CD4-positive, alpha-beta T cell treated with Interferon gamma for 1 hour (primary cell): ENCODE measurements around the gene ZNF83.
A peak's percentile ranks its signal among the peaks of the same experiment; 100 is the strongest.
"Not testable (repeated sequence)": the region's sequence is repeated elsewhere in the genome, so short reads cannot be mapped to it uniquely, and the experiment has no call there.

Experiments used
- DNase-seq: peaks from one replicate; pipeline ENCODE4 v3.0.0-alpha.2; 2020

Gene ZNF83

DNA sequence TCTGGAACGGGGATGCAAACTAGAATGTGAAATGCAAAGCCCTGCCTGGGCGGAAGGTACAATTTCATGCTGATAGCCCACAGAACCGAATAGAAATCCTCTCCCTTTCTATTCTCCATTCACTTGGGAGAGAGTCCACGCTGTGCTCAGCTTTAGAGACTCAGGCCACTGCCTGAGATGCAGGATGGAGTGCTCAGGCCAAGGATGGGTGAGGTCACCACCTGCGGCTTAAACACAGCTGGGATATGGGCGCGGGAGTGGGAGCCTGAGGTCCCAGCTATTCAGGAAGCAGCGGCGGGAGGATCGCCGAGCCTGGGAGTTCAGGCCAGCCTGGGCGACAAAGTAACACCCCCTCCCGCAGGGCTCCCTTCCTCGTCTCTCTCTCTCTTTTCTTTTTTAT is 446 bp upstream of the ZNF83 start:
- DNase-seq: no peak

DNA sequence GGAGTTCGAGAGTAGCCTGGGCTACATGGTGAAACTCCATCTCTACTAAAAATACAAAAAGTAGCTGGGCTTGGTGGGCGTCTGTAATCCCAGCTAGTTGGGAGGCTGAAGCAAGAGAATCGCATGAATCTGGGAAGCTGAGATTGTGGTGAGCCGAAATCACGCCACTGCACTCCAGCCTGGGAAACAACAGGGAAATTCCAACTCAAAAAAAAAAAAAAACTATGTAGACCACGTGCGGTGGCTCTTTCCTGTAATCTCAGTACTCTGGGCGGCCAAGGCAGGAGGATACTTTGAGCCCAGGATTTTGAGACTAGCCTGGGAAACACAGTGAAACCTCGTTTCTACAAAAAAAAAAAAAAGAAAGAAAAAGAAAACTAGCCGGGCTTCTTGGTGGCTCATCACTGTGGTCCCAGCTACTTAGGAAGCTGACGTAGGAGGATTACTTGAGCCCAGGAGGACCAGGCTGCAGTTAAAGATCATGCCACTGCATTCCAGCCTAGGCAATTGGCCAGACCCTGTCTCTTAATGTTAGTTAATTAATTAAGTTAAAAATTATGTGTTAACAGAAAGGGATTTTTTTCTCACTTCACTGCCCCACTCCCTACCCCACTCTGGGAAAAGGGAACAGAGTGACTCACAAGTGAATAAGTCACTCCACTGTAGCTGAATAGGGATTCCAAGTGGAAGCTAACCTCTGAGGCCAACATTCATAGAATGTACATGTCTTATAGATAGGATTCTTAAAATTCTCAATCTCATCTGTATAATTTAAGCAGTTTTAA is 2.2 kb downstream of the ZNF83 start:
- no peak for DNase-seq

DNA sequence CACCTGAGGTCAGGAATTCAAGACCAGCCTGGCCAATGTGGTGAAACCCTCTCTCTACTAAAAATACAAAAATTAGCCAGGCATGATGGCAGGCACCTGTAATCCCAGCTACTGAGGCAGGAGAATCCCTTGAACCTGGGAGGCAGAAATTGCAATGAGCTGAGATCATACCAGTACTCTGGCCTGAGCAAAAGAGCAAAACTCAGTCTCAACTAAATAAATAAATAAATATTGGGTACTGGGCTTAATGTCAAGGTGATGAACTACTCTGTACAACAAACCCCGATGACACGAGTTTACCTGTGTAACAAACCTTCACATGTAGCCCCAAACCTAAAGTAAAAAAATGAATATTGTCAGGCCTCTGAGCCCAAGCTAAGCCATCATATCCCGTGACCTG is 10.7 kb downstream of the ZNF83 start:
- DNase-seq: not testable (repeated sequence)

DNA sequence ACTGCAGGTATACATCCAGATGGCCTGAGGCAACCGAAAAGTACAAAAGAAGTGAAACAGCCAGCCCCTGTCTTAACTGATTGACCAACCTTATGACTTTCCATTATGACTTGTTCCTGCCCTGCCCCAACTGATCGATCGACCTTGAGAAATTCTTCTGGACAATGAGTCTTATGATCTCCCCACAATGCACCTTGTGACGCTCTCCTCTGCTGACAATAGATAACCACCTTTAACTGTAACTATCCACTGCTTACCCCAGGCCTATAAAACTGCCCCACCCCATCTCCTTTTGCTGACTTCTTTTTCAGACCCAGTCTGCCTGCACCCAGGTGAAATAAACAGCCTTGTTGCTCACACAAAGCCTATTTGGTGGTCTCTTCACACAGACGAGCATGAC is 11.2 kb downstream of the ZNF83 start:
- DNase-seq: no peak

DNA sequence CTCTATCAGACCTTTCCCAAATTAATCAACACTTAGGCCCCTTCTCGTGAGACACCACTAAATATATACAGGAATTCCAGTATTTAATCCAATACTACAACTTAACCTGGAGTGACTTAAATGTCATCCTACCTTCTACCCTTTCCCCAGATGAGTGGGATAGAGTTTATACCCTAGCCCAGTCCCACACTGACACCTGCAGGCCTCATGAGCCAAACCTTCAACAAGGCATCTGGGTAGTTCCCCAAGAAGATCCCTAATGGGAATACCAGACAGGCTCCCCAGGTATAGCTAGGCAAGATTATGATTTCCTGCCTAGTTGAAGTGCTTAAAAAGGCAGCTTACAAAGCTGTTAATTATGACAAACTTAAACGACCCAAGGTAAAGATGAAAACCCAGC is 15.9 kb downstream of the ZNF83 start:
- DNase-seq: no peak

DNA sequence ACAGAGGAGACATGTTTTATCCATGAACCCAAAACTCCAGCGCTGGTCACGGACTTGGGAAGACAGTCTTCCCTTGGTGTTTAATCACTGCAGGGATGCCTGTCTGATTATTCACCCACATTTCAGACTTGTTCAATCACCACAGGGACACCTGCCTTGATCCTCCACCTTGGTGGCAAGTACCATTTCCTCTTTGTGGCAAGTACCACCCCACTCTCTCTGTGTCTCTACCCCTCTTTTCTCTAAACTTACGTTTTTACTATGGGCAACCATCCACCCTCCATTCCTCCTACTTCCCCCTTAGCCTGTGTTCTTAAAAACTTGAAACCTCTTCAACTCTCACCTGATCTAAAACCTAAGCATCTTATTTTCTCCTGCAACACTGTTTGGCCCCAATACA is 16.8 kb downstream of the ZNF83 start:
- DNase-seq: no peak

DNA sequence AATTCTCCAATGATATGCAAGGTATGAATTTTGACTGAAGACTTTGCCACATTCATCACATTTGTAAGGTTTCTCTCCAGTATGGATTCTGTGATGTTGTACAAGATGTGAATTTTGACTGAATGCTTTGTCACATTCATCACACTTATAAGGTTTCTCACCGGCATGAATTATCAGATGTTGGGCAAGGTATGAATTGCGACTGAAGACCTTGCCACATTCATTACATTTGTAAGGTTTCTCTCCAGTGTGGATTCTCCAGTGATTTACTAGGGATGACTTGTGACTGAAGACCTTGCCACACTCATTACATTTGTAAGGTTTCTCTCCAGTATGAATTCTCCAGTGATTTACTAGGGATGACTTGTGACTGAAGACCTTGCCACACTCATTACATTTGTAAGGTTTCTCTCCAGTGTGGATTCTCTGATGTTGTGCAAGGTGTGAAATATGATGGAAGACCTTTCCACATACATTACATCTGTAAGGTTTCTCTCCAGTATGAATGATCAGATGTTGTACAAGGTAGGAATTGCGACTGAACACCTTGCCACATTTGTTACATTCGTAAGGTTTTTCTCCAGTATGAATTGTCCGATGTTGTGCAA is 24.8 kb downstream of the ZNF83 start:
- DNase-seq: no peak

DNA sequence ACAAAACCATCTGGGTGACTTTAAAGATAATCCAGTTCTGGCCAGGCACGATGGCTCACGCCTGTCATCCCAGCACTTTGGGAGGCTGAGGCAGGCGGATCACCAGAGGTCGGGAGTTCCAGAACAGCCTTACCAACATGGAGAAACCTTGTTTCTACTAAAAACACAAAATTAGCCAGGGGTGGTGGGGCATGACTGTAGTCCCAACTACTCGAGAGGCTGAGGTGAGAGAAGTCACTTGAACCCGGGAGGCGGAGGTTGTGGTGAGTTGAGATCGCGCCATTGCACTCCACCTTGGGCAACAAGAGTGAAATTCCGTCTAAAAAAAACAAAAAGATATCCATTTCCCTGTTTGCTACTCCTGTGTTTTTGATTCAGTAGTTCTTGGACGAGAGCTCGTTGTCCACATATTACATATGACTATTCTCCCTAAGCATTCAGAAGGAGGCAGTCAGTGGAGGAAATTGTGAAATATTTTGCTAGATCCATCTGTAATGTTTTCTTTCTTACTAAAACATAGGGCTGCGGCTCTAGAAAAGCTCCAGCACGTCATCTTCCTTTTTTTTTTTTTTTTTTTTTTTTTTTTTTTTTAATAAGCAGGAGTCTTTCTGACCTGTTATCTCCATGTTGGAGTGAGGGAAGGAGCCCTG is 34.5 kb downstream of the ZNF83 start:
- DNase-seq: no peak

DNA sequence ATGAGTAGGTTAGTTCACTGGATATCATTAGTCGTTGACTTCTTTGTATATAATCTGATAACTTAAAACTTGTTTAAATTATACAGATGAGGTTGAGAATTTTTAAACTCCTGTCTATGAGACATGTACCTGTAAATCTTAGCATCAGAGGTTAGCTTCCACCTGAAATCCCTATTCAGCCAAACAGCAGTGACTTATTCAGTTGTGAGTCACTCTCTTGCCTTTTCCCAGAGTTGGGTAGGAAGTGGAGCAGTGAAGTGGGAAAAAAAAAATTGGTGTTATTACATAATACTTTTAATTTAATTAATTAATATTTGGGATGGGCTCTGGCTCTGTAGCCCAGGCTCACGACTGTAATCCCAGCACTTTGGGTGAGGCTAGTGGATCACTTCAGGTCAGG is 35.2 kb downstream of the ZNF83 start:
- DNase-seq: no peak

DNA sequence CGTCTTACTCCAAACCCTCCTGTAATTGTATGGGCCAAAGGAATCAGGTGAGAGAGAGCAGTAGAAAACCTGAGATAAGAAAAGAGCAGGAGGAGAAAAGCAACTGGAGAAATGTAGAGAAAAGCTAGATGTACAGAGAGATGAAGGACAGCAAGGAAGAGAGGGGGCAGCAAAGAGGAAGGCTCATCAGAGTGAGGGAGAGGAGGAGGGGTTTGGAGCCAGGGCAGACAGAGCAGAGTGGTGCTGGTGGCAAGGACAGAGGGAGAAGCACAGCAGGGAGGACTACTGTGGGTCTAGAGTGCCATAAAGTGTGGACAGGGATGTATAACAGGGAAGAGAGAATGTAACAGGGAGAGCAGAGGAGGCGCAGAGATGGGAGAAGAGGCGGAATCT is 36.2 kb downstream of the ZNF83 start:
- DNase-seq: not testable (repeated sequence)

DNA sequence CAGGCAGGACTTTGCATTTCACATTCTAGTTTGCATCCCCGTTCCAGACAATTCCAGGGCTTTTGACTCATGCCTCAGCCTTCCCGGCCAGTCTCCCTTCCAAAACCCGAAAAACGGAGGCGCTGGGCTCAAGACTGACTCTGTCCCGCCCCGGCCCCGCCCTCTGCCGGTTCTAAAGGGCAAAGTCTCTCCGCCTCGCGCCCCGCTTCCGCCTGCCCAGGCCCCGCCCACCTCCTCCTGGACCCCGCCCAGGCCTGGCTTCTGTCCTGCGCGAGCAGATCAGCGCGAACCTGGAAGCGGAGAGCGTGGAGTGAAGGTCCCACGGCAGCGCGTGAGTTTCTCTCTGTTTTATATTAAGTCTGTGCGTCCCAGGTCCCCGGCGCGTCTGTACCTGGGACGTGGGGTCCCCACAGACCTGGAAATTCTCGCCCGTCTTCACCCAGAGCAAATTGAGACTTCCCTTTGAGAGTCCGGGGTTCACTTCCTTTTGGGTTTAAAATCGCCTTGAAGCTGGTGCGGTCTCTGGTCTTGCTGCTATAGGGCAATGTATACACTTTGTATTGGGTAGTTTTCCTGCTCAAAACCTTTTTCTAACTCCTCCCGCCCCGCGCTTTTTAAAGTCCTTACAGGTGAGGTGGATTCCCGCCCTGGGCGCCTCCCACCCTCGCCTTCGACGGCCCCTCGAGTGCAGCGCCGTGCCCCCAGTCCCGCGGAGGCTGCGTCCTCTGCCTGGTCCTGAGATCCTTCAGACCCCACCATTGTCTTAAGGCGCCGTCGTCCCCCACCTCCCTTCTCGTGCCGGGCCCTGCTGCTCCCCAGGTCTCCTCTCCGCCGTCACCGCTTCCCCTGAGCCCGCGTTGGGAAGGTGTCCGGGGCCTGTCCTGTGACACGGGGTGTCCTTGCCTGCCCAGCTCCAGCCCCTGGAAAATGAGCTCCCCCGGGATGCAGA is 36.9 kb downstream of the ZNF83 start:
- peak; percentile 87 for DNase-seq

DNA sequence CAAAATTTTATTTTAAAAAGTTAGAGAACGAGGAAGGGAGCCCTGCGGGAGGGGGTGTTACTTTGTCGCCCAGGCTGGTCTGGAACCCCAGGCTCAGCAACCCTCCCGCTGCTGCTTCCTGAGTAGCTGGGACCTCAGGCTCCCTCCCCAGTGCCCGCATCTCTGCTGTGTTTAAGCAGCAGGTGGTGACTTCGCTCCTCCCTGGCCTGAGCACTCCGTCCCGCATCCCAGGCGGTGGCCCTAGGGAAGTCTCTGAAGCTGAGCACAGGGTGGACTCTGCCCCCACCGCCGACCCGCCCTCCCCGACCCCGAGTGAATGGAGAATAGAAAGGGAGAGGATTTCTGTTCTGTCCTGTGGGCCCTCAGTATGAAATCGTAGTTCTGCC is 37.5 kb downstream of the ZNF83 start:
- DNase-seq: peak; percentile 2

DNA sequence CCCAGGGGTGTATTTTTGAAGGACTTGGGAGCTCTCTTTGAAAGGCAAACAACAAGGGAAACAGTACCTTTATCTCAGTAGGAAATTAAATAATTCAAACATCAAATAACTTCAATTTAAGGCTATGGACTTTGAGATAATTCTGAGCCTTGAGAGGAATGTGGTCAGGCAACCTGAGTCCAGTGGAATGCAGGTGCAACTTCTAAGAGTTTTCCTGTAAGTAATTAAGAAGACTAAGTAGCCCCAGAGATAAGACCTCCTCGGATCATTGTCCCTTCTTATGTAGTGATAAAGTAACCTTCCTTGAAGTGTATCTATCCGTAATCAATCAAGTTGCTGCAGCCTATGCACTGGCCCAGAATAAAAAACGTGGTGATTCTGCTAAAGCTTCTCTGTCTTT is 38.9 kb downstream of the ZNF83 start:
- DNase-seq: no peak

DNA sequence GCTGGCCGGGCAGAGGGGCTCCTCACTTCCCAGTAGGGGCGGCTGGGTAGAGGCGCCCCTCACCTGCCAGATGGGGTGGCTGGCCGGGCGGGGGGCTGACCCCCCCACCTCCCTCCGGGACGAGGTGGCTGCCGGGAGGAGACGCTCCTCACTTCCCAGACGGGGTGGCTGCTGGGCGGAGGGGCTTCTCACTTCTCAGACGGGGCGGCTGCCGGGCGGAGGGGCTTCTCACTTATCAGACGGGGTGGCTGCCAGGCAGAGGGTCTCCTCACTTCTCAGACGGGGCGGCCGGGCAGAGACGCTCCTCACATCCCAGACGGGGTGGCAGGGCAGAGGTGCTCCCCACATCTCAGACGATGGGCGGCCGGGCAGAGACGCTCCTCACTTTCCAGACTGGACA is 44.7 kb downstream of the ZNF83 start:
- not testable (repeated sequence) for DNase-seq

DNA sequence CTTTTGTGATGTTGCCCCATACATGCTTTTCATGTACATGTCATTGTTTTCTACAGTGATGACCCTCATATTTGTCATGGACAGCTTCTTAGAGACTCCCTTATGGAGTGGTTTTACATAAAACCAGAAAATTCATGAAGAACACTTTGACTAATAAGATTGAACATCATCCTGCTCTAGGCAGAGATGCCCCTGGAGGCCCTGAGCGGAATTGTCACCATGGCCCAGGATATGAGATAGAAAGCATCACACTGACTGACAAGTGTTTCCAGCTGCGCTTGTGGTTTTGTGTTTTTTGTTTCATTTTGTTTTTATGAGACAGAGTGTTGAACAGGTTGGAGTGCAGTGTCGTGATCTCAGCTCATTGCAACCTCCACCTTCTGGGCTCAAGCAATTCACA is 45.9 kb downstream of the ZNF83 start:
- DNase-seq: no peak

DNA sequence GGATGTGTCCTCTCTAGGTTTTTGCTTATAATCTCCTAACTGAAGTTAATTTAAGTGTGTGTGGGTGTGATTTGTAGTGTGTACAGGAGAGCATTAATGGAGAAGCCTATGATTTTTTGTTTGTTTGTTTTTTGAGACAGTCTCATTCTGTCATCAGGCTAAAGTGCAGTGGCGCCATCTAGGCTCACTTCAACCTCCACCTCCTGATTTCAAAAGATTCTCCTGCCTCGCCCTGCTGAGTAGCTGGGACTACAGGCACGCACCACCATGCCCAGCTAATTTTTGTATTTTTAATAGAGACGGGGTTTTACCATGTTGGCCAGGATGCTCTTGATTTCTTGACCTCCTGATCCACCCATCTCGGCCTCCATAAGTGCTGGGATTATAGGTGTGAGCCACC is 47.4 kb downstream of the ZNF83 start:
- DNase-seq: no peak

DNA sequence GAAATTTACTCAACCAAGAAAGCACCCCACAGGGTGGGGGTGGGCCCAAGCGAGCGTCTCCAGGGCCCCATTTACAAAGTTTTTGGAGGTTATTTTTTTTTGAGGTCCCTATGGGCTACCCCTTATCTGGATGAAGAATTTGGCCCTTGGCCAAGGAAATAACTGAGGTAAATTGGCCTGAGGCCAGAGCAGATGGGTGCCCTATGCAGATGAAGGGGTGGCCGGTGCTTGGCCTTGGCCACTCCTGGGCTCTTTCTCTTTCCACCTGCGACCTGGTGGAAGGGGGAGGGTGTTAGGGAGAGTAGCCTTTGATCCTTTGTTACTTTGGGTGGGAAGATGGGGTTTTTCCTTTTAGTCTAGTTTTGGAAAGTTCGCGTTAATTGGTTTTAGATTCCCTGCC is 52.6 kb downstream of the ZNF83 start:
- DNase-seq: no peak

DNA sequence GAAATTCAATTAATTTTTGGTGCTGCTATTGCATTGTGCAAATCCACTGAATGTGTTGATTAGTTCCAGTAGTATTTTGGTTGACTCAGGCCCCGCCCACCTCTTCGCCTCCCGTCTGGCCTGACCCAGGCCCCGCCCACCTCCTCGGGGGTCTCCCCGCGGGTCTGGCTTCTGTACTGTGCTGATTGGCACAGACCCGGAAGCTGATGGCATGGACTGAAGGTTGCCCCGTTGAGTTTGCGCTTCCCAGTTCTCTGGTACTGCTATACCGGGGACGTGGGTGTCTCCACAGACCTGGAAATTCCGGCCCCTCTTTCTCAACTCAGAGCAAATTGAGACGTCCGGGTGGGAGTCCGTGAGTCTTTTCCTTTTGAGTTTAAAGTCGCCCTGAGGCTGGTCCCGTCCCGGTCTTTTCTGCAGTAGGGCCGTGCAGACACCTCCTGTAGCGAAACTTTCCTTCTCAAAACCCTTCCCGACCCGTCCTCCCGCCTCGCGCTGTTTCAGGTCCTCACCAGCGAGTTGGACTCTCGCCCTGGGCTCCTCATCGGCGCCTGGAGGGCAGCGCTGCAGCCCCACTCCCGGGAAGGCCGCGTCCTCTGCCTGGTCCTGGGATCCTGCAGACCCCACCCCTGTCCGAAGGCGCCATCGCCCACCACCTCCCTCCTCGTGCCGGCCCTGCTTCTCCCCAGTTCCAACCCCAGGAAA is 53.3 kb downstream of the ZNF83 start:
- no peak for DNase-seq

DNA sequence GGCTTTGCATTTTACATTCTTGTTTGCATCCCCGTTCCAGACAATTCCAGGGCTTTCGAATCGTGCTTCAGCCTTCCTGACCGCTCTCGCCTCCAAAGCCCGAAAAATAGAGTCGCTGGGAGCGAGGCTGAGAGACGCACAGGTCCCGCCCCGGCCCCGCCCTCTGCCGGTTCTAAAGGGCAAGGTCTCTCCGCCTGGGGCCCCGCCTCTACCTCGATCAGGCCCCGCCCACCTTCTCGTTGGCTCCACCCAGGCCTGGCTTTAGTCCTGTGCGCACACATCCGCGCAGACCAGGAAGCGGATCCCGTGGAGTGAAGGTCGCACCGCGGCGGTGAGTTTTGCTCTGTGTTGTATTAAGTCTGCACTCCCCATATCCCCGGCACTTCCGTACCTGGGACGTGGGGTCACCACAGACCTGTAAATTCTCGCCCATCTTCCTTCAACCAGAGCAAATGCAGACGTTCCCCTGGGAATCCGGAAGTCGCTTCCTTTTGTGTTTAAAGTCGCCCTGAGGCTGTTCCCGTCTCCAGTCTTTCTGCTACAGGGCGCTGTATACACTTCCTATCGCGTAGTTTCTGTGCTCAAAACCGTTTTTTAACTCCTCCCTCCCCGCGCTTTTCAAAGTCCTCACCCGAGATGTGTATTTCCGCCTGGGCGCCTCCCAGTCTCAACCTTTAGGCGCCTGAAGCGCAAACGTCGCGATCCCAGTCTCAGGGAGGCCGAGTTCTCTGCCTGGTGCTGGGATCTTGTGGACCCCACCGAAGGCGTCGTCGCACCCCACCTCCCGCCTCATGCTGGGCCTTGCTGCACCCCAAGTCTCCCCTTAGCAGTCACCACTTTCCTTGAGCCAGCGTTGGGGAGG is 67.9 kb downstream of the ZNF83 start, which contains the start of gene ZNF701:
Gene ZNF701, plus strand, starts transcription at position 288 of the 862 bp plus-strand sequence. CDS start 3,861 bp downstream, outside the sequence.
- peak; percentile 93 for DNase-seq

DNA sequence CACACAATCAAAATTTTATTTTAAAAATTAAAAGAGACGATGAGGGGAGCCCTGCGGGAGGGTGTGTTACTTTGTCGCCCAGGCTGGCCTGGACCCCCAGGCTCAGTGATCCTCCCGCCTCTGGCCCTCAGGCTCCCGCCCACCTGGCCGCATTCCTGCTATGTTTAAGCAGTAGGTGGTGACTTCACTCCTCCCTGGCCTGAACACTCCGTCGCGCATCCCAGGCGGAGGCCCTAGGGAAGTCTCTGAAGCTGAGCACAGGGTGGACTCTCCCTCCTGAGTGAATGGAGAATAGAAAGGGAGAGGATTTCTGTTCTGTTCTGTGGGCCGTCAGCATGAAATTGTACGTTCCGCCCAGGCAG is 68.5 kb downstream of the ZNF83 start:
- not testable (repeated sequence) for DNase-seq

DNA sequence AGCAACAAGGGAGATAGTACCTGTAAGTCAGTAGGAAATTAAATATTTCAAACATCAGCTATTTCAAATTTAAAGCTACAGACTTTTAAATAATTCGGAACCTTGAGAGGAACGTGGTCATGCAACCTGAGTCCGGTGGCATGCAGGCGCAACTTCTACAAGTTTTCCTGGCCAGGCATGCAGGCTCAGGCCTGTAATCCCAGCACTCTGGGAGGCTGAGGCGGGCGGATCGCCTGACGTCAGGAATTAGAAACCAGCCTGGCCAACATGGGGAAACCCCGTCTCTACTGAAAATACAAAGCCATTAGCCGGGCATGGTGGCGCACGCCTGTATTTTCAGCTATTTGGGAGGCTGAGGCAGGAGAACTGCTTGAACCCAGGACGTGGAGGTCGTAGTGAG is 70.2 kb downstream of the ZNF83 start:
- DNase-seq: no peak
